Smooth muscle cell (in vitro differentiated cells): ENCODE data around the gene THRB. TPM values are rescaled to one million over a fixed set of nuclear protein-coding genes. Genes with fewer than 3 reads are reported as not detected.

Source experiments
- DNase-seq: peaks from one replicate; lab custom pipeline; 2025; ENCODE audit not compliant: unreplicated experiment; lab: John Stamatoyannopoulos, UW
- H2AFZ ChIP-seq: fragments of 200-600 bp; sonication (generic); 2 replicates; pipeline ENCODE4 v1.6.0; 2016; ENCODE audit warnings: antibody characterized with exemption, low read depth, mild to moderate bottlenecking
- H3F3A ChIP-seq: fragments of 200-600 bp; sonication (generic); 2 replicates; pipeline ENCODE4 v1.6.0; 2017; ENCODE audit warnings: antibody characterized with exemption, low read depth
- H3K27ac ChIP-seq: fragments of 200-600 bp; sonication (generic); 2 replicates; pipeline ENCODE4 v1.5.1; 2016; ENCODE audit warnings: low read depth, mild to moderate bottlenecking
- H3K27me3 ChIP-seq: fragments of 200-600 bp; sonication (generic); 2 replicates; pipeline ENCODE4 v1.6.1; 2016; ENCODE audit warnings: low read depth, mild to moderate bottlenecking
- H3K36me3 ChIP-seq: fragments of 200-600 bp; sonication (generic); 2 replicates; pipeline ENCODE4 v1.5.1; 2016; ENCODE audit warnings: low read depth
- H3K4me1 ChIP-seq: fragments of 200-600 bp; sonication (generic); 2 replicates; pipeline ENCODE4 v1.5.1; 2016; ENCODE audit warnings: low read depth
- H3K4me2 ChIP-seq: fragments of 200-600 bp; sonication (generic); 2 replicates; pipeline ENCODE4 v1.6.0; 2016; ENCODE audit warnings: mild to moderate bottlenecking
- H3K4me3 ChIP-seq: fragments of 200-600 bp; sonication (generic); 2 replicates; pipeline ENCODE4 v1.5.1; 2016; ENCODE audit warnings: mild to moderate bottlenecking
- H3K79me2 ChIP-seq: fragments of 200-600 bp; sonication (generic); 2 replicates; pipeline ENCODE4 v1.6.0; 2016; ENCODE audit warnings: low read depth, mild to moderate bottlenecking
- H3K9ac ChIP-seq: fragments of 200-600 bp; sonication (generic); 2 replicates; pipeline ENCODE4 v1.6.0; 2016; ENCODE audit warnings: low read depth
- H3K9me3 ChIP-seq: fragments of 200-600 bp; sonication (generic); replicated peaks from 2 replicates; pipeline ENCODE4 v1.5.1; 2016; ENCODE audit warnings: low read depth
- H4K20me1 ChIP-seq: fragments of 200-600 bp; sonication (generic); 2 replicates; pipeline ENCODE4 v1.6.0; 2016; ENCODE audit warnings: low read depth
- WGBS: methylation state at CpG from one replicate; pipeline ENCODE4 v1.1.7; 2016; ENCODE audit warnings: low lambda C conversion rate; 5-methylcytosine and 5-hydroxymethylcytosine counted together
- polyA plus RNA-seq: library from polyadenylated mRNA; unstranded; fragments of >200 nt; fragmentation: Nextera tagmentation; extraction: Ambion mirVana; gene quantifications from 2 replicates; pipeline ENCODE4 v1.2.1, GENCODE V29; 2016
- total RNA-seq: library from RNA; depleted of rRNA; stranded (reverse); fragments of >200 nt; gene quantifications from 2 replicates; pipeline ENCODE4 v1.2.3, GENCODE V29; 2014
- TF ChIP-seq, protein P1 (sequence below): fragments of 200-600 bp; sonication (generic); IDR thresholded peaks from 2 replicates; pipeline ENCODE4 v1.5.1; 2017; ENCODE audit warnings: borderline replicate concordance, mild to moderate bottlenecking, antibody characterized with exemption; ENCODE audit not compliant: insufficient read depth, poor library complexity, severe bottlenecking

THRB gene
- total and polyA plus RNA-seq, 2 experiments from 2014 or later = 5.6 to 43.8 TPM

DNA sequence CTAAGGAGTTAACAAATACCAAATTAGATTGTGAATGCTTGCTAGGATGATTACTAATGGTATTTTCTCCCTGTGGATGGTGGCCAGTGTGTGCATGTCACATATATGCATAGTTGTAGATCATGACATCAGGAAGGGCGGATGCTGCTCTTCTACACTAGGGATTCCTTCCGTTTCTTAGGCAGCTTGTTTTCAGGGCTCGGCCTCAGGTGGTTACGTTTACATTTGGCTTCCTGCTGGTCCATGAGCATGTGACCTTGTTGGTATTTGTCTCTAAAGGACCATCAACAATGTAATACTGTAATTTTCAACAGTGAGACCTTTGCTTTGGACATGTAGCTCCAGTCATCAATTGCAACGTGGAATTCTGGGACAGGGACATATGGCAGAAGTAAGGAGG, 328.1 kb downstream of the THRB start:
- Histone ChIP-seq H3K79me2 (no peaks in the 10 kb centered on the region), H3K27ac (no peak overlapping the region), H3K36me3 (no peaks in the 10 kb centered on the region), H4K20me1 (no peaks in the 10 kb centered on the region), H3K4me1 (no peaks in the 10 kb centered on the region), H3F3A (no peaks in the 10 kb centered on the region), H3K9ac (no peak overlapping the region), H2AFZ (no peak overlapping the region), H3K4me2 (no peak overlapping the region), H3K4me3 (no peak overlapping the region), H3K9me3 (no peaks in the 10 kb centered on the region), H3K27me3 (peaks cover 7% of the 10 kb centered on the region)
- TF ChIP-seq, protein P1, sequence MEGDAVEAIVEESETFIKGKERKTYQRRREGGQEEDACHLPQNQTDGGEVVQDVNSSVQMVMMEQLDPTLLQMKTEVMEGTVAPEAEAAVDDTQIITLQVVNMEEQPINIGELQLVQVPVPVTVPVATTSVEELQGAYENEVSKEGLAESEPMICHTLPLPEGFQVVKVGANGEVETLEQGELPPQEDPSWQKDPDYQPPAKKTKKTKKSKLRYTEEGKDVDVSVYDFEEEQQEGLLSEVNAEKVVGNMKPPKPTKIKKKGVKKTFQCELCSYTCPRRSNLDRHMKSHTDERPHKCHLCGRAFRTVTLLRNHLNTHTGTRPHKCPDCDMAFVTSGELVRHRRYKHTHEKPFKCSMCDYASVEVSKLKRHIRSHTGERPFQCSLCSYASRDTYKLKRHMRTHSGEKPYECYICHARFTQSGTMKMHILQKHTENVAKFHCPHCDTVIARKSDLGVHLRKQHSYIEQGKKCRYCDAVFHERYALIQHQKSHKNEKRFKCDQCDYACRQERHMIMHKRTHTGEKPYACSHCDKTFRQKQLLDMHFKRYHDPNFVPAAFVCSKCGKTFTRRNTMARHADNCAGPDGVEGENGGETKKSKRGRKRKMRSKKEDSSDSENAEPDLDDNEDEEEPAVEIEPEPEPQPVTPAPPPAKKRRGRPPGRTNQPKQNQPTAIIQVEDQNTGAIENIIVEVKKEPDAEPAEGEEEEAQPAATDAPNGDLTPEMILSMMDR = no peak
- 81% methylated on average over 5 of the region's 5 CpGs for WGBS
- DNase-seq = no peak

DNA sequence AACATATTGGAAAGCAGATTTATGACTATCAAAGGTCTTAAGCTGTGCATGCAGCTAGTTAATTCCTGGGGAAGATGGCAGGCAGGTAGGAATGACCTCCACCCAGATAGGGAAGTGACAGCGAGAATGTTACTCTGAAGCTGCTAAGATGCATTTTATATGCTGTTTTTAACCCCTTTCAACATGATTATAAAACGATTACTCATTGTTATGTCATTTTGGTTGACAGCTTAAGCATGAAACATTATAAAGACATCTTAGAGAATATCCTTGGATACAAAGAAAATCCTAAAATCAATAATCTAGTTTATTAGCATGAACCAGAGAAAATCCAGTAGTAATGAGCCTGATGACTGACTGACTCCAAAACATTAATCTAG, 329.1 kb downstream of the THRB start:
- WGBS = 86% methylated on average over 2 of the region's 2 CpGs
- no peak overlapping the region for H3K4me3 ChIP-seq
- no peaks in the 10 kb centered on the region for H4K20me1 ChIP-seq
- no peaks in the 10 kb centered on the region for H3K9me3 ChIP-seq
- H3K4me2 ChIP-seq = no peak overlapping the region
- peaks cover 7% of the 10 kb centered on the region for H3K27me3 ChIP-seq
- no peaks in the 10 kb centered on the region for H3K79me2 ChIP-seq
- H2AFZ ChIP-seq = no peak overlapping the region
- H3K36me3 ChIP-seq = no peaks in the 10 kb centered on the region
- no peak for DNase-seq
- no peak overlapping the region for H3K9ac ChIP-seq
- no peaks in the 10 kb centered on the region for H3K4me1 ChIP-seq
- no peak overlapping the region for H3K27ac ChIP-seq
- H3F3A ChIP-seq = no peaks in the 10 kb centered on the region
- TF ChIP-seq, protein P1 = no peak

DNA sequence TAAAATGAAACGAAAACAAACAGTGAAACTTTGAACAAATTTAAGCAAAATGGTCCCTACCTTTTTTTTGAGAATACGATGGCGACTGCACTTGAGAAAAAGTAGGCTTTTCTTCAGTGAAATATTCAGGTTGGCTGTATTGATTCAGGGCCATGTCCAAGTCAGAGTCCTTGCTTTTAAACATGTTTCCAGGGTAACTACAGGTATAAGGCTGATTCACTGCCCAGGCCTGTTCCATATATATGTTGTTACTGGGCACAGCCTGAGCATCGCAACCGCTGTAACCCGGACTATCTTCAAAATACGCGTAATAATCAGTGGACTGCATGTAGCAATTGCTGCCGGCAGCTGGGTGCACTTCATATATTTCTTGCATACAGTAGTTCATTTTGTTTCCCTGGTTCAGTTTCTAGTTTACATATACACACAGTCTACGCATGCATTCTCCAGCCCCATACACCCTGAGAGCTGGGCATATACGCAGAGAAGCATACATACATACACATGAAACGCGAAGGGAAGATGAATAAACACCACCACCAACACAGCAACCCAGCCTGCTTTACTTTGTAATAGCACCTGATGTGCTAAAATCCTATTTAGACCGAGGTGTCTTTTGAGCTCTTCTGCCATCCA, 329.6 kb downstream of the THRB start:
- H3K9ac ChIP-seq = no peak overlapping the region
- H3K79me2 ChIP-seq = no peaks in the 10 kb centered on the region
- H3K4me1 ChIP-seq = no peaks in the 10 kb centered on the region
- H4K20me1 ChIP-seq = no peaks in the 10 kb centered on the region
- TF ChIP-seq, protein P1 = no peak
- H3K9me3 ChIP-seq = no peaks in the 10 kb centered on the region
- H3K4me3 ChIP-seq = no peak overlapping the region
- 97% methylated on average over 14 of the region's 14 CpGs for WGBS
- no peak for DNase-seq
- H3K27ac ChIP-seq = no peak overlapping the region
- H3K36me3 ChIP-seq = no peaks in the 10 kb centered on the region
- no peak overlapping the region for H3K4me2 ChIP-seq
- H3F3A ChIP-seq = no peaks in the 10 kb centered on the region
- H2AFZ ChIP-seq = no peak overlapping the region
- H3K27me3 ChIP-seq = peaks cover 7% of the 10 kb centered on the region

DNA sequence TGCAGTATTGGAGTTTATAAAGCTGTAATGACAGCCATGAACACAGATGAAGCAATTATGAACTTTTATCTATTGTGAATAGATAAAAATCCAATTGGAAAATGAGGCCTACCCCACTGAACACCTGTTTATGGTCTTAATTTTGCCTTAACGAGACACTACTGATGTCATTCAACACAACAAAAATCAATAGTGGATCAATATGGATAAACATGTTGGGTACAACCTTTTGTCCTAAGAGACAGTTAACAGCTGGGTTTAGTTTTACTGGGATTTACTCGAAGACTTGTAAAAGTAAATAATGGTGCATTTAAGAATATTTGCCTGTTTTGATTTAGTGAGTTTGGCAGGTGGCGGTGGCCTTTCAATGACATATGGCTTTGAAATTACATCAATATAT, 331.7 kb downstream of the THRB start:
- H4K20me1 ChIP-seq = no peaks in the 10 kb centered on the region
- H3K36me3 ChIP-seq = no peaks in the 10 kb centered on the region
- H3K4me2 ChIP-seq = no peak overlapping the region
- no peaks in the 10 kb centered on the region for H3K9me3 ChIP-seq
- H3K27ac ChIP-seq = no peak overlapping the region
- no peaks in the 10 kb centered on the region for H3F3A ChIP-seq
- H3K9ac ChIP-seq = no peak overlapping the region
- H3K27me3 ChIP-seq = peaks cover 7% of the 10 kb centered on the region
- H2AFZ ChIP-seq = no peak overlapping the region
- 90% methylated on average over 3 of the region's 3 CpGs for WGBS
- no peak for DNase-seq
- TF ChIP-seq, protein P1 = no peak
- no peak overlapping the region for H3K4me3 ChIP-seq
- no peaks in the 10 kb centered on the region for H3K4me1 ChIP-seq
- H3K79me2 ChIP-seq = no peaks in the 10 kb centered on the region
